Esophagus squamous epithelium (tissue), 4 donors: ENCODE measurements around the gene SCRT2.

ENCODE experiments used
- POLR2A ChIP-seq, 4 donors: fragments of 450-650 bp; IDR thresholded peaks; one replicate each; pipeline ENCODE4 v1.6.1; 2017; ENCODE audit warnings: antibody characterized with exemption in 4 of 4, mild to moderate bottlenecking in 4 of 4, moderate library complexity in 3 of 4
- TF ChIP-seq, protein P1 (sequence below), 6 experiments: fragments of 450-650 bp in 4 of 6; fragments of 200-600 bp in 2 of 6; sonication (generic) in 2 of 6; IDR thresholded peaks; one replicate each; pipeline ENCODE4 v1.5.1; 2016 to 2019; ENCODE audit warnings: antibody characterized with exemption in 6 of 6, mild to moderate bottlenecking in 4 of 6, moderate library complexity in 4 of 6

GRCh38 chr20:661474-662270, 13.9 kb downstream of the SCRT2 start:
- TF ChIP-seq POLR2A (IDR thresholded peaks at IDR 0.05), result no peak
- TF ChIP-seq, protein P1, sequence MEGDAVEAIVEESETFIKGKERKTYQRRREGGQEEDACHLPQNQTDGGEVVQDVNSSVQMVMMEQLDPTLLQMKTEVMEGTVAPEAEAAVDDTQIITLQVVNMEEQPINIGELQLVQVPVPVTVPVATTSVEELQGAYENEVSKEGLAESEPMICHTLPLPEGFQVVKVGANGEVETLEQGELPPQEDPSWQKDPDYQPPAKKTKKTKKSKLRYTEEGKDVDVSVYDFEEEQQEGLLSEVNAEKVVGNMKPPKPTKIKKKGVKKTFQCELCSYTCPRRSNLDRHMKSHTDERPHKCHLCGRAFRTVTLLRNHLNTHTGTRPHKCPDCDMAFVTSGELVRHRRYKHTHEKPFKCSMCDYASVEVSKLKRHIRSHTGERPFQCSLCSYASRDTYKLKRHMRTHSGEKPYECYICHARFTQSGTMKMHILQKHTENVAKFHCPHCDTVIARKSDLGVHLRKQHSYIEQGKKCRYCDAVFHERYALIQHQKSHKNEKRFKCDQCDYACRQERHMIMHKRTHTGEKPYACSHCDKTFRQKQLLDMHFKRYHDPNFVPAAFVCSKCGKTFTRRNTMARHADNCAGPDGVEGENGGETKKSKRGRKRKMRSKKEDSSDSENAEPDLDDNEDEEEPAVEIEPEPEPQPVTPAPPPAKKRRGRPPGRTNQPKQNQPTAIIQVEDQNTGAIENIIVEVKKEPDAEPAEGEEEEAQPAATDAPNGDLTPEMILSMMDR (IDR thresholded peaks at IDR 0.05), result no peak
